K562 (cell line): ENCODE measurements around the gene CDC6. TPM values are rescaled to one million over a fixed set of nuclear protein-coding genes. Genes with fewer than 3 reads are reported as not detected.

Experiments
- ATAC-seq: fragments of 200-7000 bp; cut with Tn5 transposase; 3 replicates; pipeline ENCODE4 v1.9.1; 2020; ENCODE audit warnings: moderate library complexity
- BruUV-seq: library from RNA; stranded (reverse); fragments of 400-500 nt; replicated peaks from 2 replicates; lab custom pipeline; 2021; lab: Mats Ljungman, UMichigan
- CTCF ChIA-PET: fragments of 300-600 bp; formaldehyde crosslinking; extraction: SDS; loops from one replicate; lab custom pipeline; 2021; ENCODE audit warnings: low intra/inter-chr PET ratio; lab: Yijun Ruan, JAX
- POLR2A ChIA-PET: fragments of 300-600, 350-650 bp; sonication (Branson Sonifier 250); formaldehyde crosslinking; extraction: SDS; loops from one replicate; lab custom pipeline; 2021; ENCODE audit warnings: antibody characterized with exemption, inconsistent platforms; lab: Yijun Ruan, JAX
- DNase-seq, 4 experiments: peaks; one replicate each; pipeline versions ENCODE4 v3.0.0 to v3.0.0-alpha.2; 2011 to 2018; ENCODE audit warnings: low spot score in 3 of 4, mixed read lengths in 3 of 4; ENCODE audit errors: extremely low read depth in 1 of 4
- FAIRE-seq: peaks from 2 replicates; lab custom pipeline; 2011; peaks lifted over from hg19 to GRCh38; lab: Jason Lieb, UNC
- H2AFZ ChIP-seq: 2 replicates; pipeline ENCODE4 v1.6.0; 2011; ENCODE audit warnings: low read depth, low read length, control low read depth, inconsistent platforms
- H3K27ac ChIP-seq: fragments of 200-600 bp; 3 replicates; pipeline ENCODE4 v1.8.0; 2011; ENCODE audit warnings: low read depth, mild to moderate bottlenecking, control low read depth, inconsistent platforms, low read length, moderate library complexity, mixed read lengths; ENCODE audit errors: extremely low read depth
- H3K27me3 ChIP-seq, 2 experiments: fragments of 300-600 bp in 1 of 2; 2 replicates in 1 of 2; 3 replicates in 1 of 2; pipeline versions ENCODE4 v1.6.0 to v1.8.0; 2011; ENCODE audit warnings: inconsistent platforms in 2 of 2, low read length in 2 of 2, mild to moderate bottlenecking in 1 of 2, mixed read lengths in 1 of 2, moderate library complexity in 1 of 2; ENCODE audit not compliant: control insufficient read depth in 2 of 2, insufficient read depth in 2 of 2
- H3K36me3 ChIP-seq: fragments of 300-600 bp; 3 replicates; pipeline ENCODE4 v1.8.0; 2011; ENCODE audit warnings: mild to moderate bottlenecking, low read length, inconsistent platforms; ENCODE audit not compliant: control insufficient read depth, insufficient read depth
- H3K4me1 ChIP-seq, 2 experiments: fragments of 200-600 bp in 1 of 2; replicated peaks in 1 of 2; 2 replicates in 1 of 2; 3 replicates in 1 of 2; pipeline versions ENCODE4 v1.5.1 to v1.8.0; 2011; ENCODE audit warnings: inconsistent platforms in 2 of 2, low read length in 2 of 2, mild to moderate bottlenecking in 1 of 2, mixed read lengths in 1 of 2, moderate library complexity in 1 of 2; ENCODE audit not compliant: control insufficient read depth in 2 of 2, insufficient read depth in 2 of 2
- H3K4me2 ChIP-seq: 2 replicates; pipeline ENCODE4 v1.6.1; 2011; ENCODE audit warnings: low read length, control low read depth, inconsistent platforms, mixed read lengths; ENCODE audit not compliant: insufficient read depth
- H3K4me3 ChIP-seq: fragments of 200-600 bp; sonication (generic), shearing (Covaris generic); 2 replicates; pipeline ENCODE4 v1.5.1; 2016; ENCODE audit warnings: control low read depth, inconsistent platforms
- H3K79me2 ChIP-seq: fragments of 200-600 bp; 3 replicates; pipeline ENCODE4 v1.8.0; 2011; ENCODE audit warnings: low read length, inconsistent platforms; ENCODE audit not compliant: control insufficient read depth, insufficient read depth
- H3K9ac ChIP-seq, 2 experiments: 2 replicates each; pipeline versions ENCODE4 v1.6.0 to v1.6.1; 2011; ENCODE audit warnings: low read depth in 2 of 2, low read length in 2 of 2, control low read depth in 1 of 2, inconsistent platforms in 1 of 2, mild to moderate bottlenecking in 1 of 2, mixed read lengths in 1 of 2; ENCODE audit not compliant: insufficient read depth in 1 of 2
- H3K9me1 ChIP-seq: one replicate; pipeline ENCODE4 v1.6.0; 2011; ENCODE audit warnings: inconsistent platforms, mild to moderate bottlenecking, low read length, moderate library complexity; ENCODE audit not compliant: control insufficient read depth, insufficient read depth
- H3K9me3 ChIP-seq: replicated peaks from 2 replicates; pipeline ENCODE4 v1.5.1; 2011; ENCODE audit warnings: low read depth, low read length, inconsistent platforms; ENCODE audit not compliant: control insufficient read depth, insufficient read depth
- H4K20me1 ChIP-seq: replicated peaks from 2 replicates; pipeline ENCODE4 v1.6.1; 2011; ENCODE audit warnings: low read length, inconsistent platforms, mixed read lengths; ENCODE audit not compliant: control insufficient read depth, insufficient read depth
- GABPA ChIP-seq: fragments of 200-800 bp; sonication (Bioruptor generic); conservative IDR thresholded peaks from 2 replicates; pipeline ENCODE4 v1.6.1; 2016; ENCODE audit warnings: low read depth, missing genetic modification characterization, missing compliant biosample characterization
- STAT5A ChIP-seq: IDR thresholded peaks from 2 replicates; pipeline ENCODE4 v1.6.1; 2012; ENCODE audit warnings: low read length, inconsistent platforms, borderline replicate concordance
- STAT6 ChIP-seq: sonication (generic); formaldehyde crosslinking; IDR thresholded peaks from 2 replicates; pipeline ENCODE4 v1.8.1; 2023; ENCODE audit warnings: mild to moderate bottlenecking, missing genetic modification reagents
- VEZF1 ChIP-seq: fragments of 200-800 bp; sonication (Bioruptor generic); IDR thresholded peaks from 2 replicates; pipeline ENCODE4 v1.6.1; 2017; ENCODE audit warnings: missing genetic modification characterization, missing compliant biosample characterization
- ZKSCAN1 ChIP-seq: fragments of 150-350 bp; IDR thresholded peaks from 2 replicates; pipeline ENCODE4 v1.6.1; 2016; ENCODE audit warnings: low read depth, low read length
- WGBS: fragments of 100-300 bp; shearing (Covaris generic); methylation state at CpG from one replicate; pipeline ENCODE4 v1.1.6; 2016; ENCODE audit warnings: low coverage, mixed read lengths; ENCODE audit not compliant: insufficient coverage; ENCODE audit errors: missing lambda C conversion rate; 5-methylcytosine and 5-hydroxymethylcytosine counted together
- in situ Hi-C: fragments of 300-500 bp; cut with MboI; formaldehyde crosslinking; loops from 4 replicates; pipeline ENCODE4 v1.15.0; 2018; ENCODE audit warnings: inconsistent platforms, mixed read lengths
- intact Hi-C: fragments of 100-400 bp; cut with micrococcal nuclease; formaldehyde crosslinking; loops from 2 replicates; pipeline ENCODE4 v1.14.2; 2022
- polyA plus RNA-seq, 8 experiments: library from polyadenylated mRNA; depleted of rRNA in 4 of 8; stranded (reverse) in 5 of 8; unstranded in 3 of 8; fragments of >200 nt; fragmentation: Nextera tagmentation in 2 of 8; fragmentation: Illumina TruSeq in 1 of 8; extraction: Ambion mirVana in 2 of 8; extraction: Trizol in 1 of 8; gene quantifications; 2 replicates each; pipeline versions ENCODE4 v1.2.1 to v1.2.3, GENCODE V29; 2011 to 2014; ENCODE audit warnings: inconsistent platforms in 1 of 8, missing spikeins in 1 of 8
- total RNA-seq, 7 experiments: library from RNA; depleted of rRNA in 6 of 7; stranded (reverse); fragments of >200 nt in 6 of 7; fragmentation: Illumina TruSeq in 2 of 7; extraction: Trizol in 2 of 7; gene quantifications; 2 replicates each; pipeline versions ENCODE4 v1.2.1 to v1.2.3, GENCODE V29; 2011 to 2021; ENCODE audit warnings: low replicate concordance in 1 of 7

The CDC6 gene
- total and polyA plus RNA-seq, 9 of the 15 experiments (the other 6 are each of a cell fraction or from before 2014, with no cell fraction given) = 29.6 to 141 (median 106) TPM

DNA sequence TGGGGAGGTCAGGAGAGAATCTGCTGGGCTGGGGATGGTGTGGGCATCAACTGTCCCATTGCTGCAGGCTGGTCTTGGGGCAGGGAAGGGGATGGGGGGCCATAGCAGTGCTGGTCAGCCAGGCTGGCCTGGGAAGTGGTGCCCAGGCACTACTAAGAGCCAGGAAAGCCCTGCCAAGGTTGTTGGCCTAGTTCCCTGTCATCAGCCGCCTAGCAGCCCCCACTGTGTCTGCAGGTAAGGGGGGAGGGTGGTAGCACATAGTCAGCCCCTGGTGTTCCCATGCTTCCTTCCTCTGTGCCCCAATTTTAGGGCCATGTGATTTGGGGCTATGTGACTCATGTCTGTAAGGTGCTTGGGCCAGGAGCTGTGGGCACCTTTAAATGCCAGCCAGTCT is 59.1 kb downstream of the CDC6 start:
- ATAC-seq (no peak), DNase-seq (no peak), FAIRE-seq (no peak)
- Histone ChIP-seq H3K79me2 (peaks cover 68% of the 10 kb centered on the region), H3K9me1 (no peaks in the 10 kb centered on the region), H3K27me3 (no peaks in the 10 kb centered on the region), H3K9me3 (no peaks in the 10 kb centered on the region), H3K36me3 (peaks cover 38% of the 10 kb centered on the region; the same call in 2 of the 3 replicates), H3K4me2 (no peak overlapping the region), H4K20me1 (0 out of 2 replicates have a peak, but pooled peaks cover 3% of the 10 kb centered on the region), H3K9ac (peak overlapping the region in 1 of 2 experiments; percentile 70; a peak in 2 of 4 replicates), H3K4me1 (peaks cover 50 to 73% of the 10 kb centered on the region in 2 experiments), H3K4me3 (no peak overlapping the region), H2AFZ (no peak overlapping the region), H3K27ac (no peak overlapping the region)
- in situ Hi-C loops = no loop called here
- BruUV-seq = no TSS peak
- intact Hi-C loops = no loop called here
- no peak for TF ChIP-seq STAT5A
- peak; percentile 91 for TF ChIP-seq ZKSCAN1
- POLR2A ChIA-PET = no interaction called here
- WGBS = 100% methylated on average over 1 of the region's 1 CpG
- CTCF ChIA-PET = no interaction called here

- no peak overlapping the region for H2AFZ ChIP-seq
- peaks cover 46% of the 10 kb centered on the region; the same call in 2 of the 3 replicates for H3K36me3 ChIP-seq
- in situ Hi-C loops = no loop called here
- TF ChIP-seq GABPA (tag) = peak; percentile 77
- peak; percentile 86 for TF ChIP-seq VEZF1
- TF ChIP-seq STAT6 (CRISPR knock-in tag) = no peak
- TF ChIP-seq, all 486 proteins: peak for 2
- peak overlapping the region; percentile 16 to 44; a peak in 2 of 4 replicates for H3K9ac ChIP-seq
- ATAC-seq (no peak), DNase-seq (peak in 2 of 4 experiments; percentile 49 to 52), FAIRE-seq (no peak)
- H3K27me3 ChIP-seq = no peaks in the 10 kb centered on the region
- peaks cover 50 to 74% of the 10 kb centered on the region in 2 experiments for H3K4me1 ChIP-seq
- CTCF ChIA-PET = no interaction called here
- peaks cover 64% of the 10 kb centered on the region for H3K79me2 ChIP-seq
- BruUV-seq = no TSS peak
- no peaks in the 10 kb centered on the region for H3K9me3 ChIP-seq
- POLR2A ChIA-PET = interaction anchor here (1.1 kb wide), 1 partner anchor 11 kb away, joined by 4 read pairs; no protein-coding TSS in a partner anchor
- 33% methylated on average over 4 of the region's 9 CpGs for WGBS
- H4K20me1 ChIP-seq = 0 out of 2 replicates have a peak, but pooled peaks cover 3% of the 10 kb centered on the region
- intact Hi-C loops = no loop called here
- peak overlapping the region; percentile 15; the same call in 1 of the 3 replicates for H3K27ac ChIP-seq
- peak overlapping the region; percentile 38; the same call in 1 of the 2 replicates for H3K4me2 ChIP-seq
- H3K9me1 ChIP-seq = no peaks in the 10 kb centered on the region
- H3K4me3 ChIP-seq = no peak overlapping the region
These were observed 59.8 kb downstream of the CDC6 start for GRCh38 chr17:40347319-40348135.
